ENCODE results near the gene EIPR1.

DNA sequence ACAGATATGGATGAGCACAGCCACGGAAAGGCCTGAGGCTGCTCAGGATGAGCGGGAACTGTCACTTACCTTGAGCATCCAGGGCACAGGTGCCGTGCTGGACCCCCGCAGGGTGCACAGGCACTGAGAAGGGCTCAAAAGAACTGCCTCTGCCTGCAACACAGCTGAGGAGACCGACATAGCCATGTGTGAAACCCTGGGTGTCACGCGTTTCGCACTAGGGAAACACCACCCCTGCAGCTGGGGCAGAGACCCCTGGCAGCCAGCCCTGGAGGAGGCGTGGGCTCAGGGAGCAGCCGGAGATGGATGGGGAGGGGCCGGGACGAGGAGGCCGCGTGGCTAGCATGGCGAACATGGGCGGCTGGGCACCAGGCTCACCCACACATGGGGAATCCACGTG, 228.9 kb downstream of the EIPR1 start:
- TF ChIP-seq, protein P1, sequence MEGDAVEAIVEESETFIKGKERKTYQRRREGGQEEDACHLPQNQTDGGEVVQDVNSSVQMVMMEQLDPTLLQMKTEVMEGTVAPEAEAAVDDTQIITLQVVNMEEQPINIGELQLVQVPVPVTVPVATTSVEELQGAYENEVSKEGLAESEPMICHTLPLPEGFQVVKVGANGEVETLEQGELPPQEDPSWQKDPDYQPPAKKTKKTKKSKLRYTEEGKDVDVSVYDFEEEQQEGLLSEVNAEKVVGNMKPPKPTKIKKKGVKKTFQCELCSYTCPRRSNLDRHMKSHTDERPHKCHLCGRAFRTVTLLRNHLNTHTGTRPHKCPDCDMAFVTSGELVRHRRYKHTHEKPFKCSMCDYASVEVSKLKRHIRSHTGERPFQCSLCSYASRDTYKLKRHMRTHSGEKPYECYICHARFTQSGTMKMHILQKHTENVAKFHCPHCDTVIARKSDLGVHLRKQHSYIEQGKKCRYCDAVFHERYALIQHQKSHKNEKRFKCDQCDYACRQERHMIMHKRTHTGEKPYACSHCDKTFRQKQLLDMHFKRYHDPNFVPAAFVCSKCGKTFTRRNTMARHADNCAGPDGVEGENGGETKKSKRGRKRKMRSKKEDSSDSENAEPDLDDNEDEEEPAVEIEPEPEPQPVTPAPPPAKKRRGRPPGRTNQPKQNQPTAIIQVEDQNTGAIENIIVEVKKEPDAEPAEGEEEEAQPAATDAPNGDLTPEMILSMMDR (IDR thresholded peaks at IDR 0.05; ENCODE audit: insufficient read depth, low read length, poor library complexity, severe bottlenecking), result no peak
- no peak for TF ChIP-seq EZH2phosphoT487 (conservative IDR thresholded peaks at IDR 0.05; ENCODE audit: low read length)
